ENCODE measurements around the gene BSPRY. TPM values are rescaled to one million over a fixed set of nuclear protein-coding genes. Genes with fewer than 3 reads are reported as not detected.
A peak's percentile ranks its signal among the peaks of the same experiment; 100 is the strongest.

Gene BSPRY
- total RNA-seq (2021; ENCODE audit: unreplicated experiment) (0.13 TPM), Bru-seq, nascent RNA (percentile 21 among the genes with signal in this experiment), BruChase-seq, experiment 1, labeled RNA remaining after a 2-hour chase (percentile 17 among the genes with signal in this experiment), BruChase-seq, experiment 2, labeled RNA remaining after a 6-hour chase (percentile 17 among the genes with signal in this experiment)
- polyA plus RNA-seq (2012; ENCODE audit: insufficient read length), result 0.19 TPM
- long read RNA-seq, partial matches to known transcripts, result 0 of 1 reads
- long read RNA-seq, other reads (novel, unspliced or antisense), result 1 of 1 reads

GRCh38 chr9:113349445-113350094 lies at the start of gene BSPRY:
TSS of gene BSPRY (plus strand) at chr9:113349541. CDS start at chr9:113349580, 39 bp downstream.
- no peak for DNase-seq (ENCODE audit: low read depth, low spot score)

More at GRCh38 chr9:113349445-113350094, at the start of gene BSPRY:
- intact Hi-C loops (cut with micrococcal nuclease; ENCODE audit: unreplicated experiment) (no loop called here), in situ Hi-C loops (cut with HindIII; ENCODE audit: low pct_unique_long_range_greater_than_20kb, low sequenced_read_pairs) (no loop called here)
- Histone ChIP-seq H3K9me3 (ENCODE audit: control insufficient read depth, insufficient read depth, low read depth, low read length) (no peaks in the 10 kb centered on the region), H3K27ac (ENCODE audit: low read length) (no peak within 1 kb of the TSS), H3K27me3 (ENCODE audit: control insufficient read depth, insufficient read depth, low read length) (peaks cover 14% of the 10 kb centered on the region), H3K4me3 (ENCODE audit: low read depth in 2 of 2, low read length in 2 of 2) (peak within 1 kb of the TSS; percentile 43 to 51), H3K4me1 (ENCODE audit: control insufficient read depth, insufficient read depth, low read length) (0 out of 2 replicates have a peak, but pooled peaks cover 3% of the 10 kb centered on the region), H3K36me3 (ENCODE audit: control insufficient read depth, insufficient read depth, low read length) (no peaks in the 10 kb centered on the region)
- peak; percentile 80 for ATAC-seq
- ChIA-PET CTCF (no interaction called here), POLR2A (no interaction called here)
- TF ChIP-seq POLR2AphosphoS5 (IDR thresholded peaks at IDR 0.05; ENCODE audit: low read depth, low read length) (no peak), SIN3A (IDR thresholded peaks at IDR 0.05; ENCODE audit: borderline replicate concordance, insufficient read depth, low read depth, low read length) (no peak), TCF7L2 (IDR thresholded peaks at IDR 0.05; ENCODE audit: low read depth, low read length) (no peak), REST (IDR thresholded peaks at IDR 0.05; ENCODE audit: insufficient read depth in 1 of 2, low read depth in 2 of 2, low read length in 1 of 2) (no peak), CTCF (IDR thresholded peaks at IDR 0.05) (no peak)
- BruUV-seq (replicated peaks), result no TSS peak
